ENCODE data around the gene TNN. TPM values are rescaled to one million over a fixed set of nuclear protein-coding genes. Genes with fewer than 3 reads are reported as not detected.

The TNN gene
- total RNA-seq, 1 donor from 2014 or later: 0.47 TPM

DNA sequence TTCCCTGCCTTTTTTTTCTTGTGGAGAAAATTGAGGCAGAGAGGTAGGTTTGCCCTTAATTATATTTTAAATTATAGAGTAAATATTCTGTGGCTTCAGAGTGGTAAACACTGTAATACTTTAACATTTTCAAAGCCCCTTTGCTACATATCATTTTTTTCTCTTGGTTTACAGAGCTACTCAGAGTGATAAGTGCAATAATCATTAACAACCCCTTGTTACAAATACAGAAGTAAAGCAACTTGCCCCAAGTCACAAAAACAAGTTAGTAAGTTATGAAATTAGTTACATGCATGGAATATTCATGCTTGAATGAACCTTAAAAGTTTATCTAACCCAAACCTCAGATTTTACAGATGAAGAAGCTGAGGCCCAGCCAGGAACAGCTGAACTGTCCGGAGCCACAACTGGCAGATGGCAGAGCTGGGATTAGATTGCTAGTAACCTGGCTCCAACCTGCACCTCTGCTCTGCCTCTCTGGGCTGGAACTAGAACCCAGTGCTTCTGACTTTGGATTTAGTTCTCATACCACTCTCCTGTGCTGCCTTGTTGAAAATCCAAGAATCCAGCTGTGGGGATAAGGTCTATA lies 48.7 kb downstream of the TNN start:
- no peak for DNase-seq

DNA sequence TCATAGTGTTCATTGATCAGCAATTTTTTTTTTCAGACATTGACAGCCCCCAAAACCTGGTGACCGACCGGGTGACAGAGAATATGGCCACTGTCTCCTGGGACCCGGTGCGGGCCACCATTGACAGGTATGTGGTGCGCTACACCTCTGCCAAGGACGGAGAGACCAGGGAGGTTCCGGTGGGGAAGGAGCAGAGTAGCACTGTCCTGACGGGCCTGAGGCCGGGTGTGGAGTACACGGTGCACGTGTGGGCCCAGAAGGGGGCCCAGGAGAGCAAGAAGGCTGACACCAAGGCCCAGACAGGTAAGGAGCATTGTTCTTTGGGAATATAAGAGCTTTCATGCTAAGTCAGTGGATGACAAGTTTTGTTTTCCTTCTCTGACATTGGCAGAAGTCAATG lies 49.3 kb downstream of the TNN start:
- DNase-seq: no peak

- no peak for DNase-seq
Measured at GRCh38 chr1:175118375-175119367, 51.0 kb downstream of the TNN start.

GRCh38 chr1:175120511-175120910 lies 52.9 kb downstream of the TNN start:
- no peak for DNase-seq

- DNase-seq: no peak
Measured at GRCh38 chr1:175124861-175125260, 57.2 kb downstream of the TNN start.

- DNase-seq: no peak
Measured at GRCh38 chr1:175126347-175126746, 58.7 kb downstream of the TNN start.

GRCh38 chr1:175127565-175127964 lies 59.9 kb downstream of the TNN start:
- DNase-seq: no peak

DNA sequence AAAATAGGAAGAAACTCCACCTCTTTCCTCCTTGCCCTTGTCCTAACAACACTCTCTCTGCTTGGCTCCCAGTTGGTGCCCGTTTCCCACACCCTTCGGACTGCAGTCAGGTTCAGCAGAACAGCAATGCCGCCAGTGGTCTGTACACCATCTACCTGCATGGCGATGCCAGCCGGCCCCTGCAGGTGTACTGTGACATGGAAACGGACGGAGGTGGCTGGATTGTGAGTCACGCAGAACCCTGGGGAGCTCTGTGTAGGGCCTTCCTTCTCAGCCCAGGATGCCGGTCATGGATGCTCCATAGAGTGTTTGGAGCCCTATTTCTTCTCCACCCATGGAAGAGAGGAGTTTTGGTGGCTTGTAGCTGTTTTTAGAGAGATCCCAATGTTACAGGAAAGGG lies 60.9 kb downstream of the TNN start:
- no peak for DNase-seq

DNA sequence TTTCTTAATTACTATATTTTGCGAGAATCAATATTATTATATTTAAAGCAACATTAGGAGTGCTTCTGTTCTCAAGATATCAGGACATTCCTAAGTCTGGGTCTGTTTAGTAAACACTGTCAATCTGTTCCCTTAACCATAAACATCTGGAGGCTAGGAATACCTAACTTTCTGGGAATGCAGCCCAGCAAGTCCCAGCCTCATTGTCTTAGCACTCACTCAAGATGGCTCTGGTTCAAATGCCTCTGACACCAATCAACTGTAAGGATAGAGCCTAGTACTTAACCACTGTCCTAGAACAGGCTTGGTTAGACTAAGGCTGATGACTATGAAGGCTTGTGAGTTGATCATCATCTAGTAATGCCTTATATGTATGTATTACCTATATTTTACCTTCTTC lies 61.5 kb downstream of the TNN start:
- no peak for DNase-seq

- no peak for DNase-seq
Measured at GRCh38 chr1:175129644-175129996, 62.0 kb downstream of the TNN start.

- DNase-seq: no peak
Measured at GRCh38 chr1:175129997-175130648, 62.5 kb downstream of the TNN start.

GRCh38 chr1:175130649-175131045 lies 63.0 kb downstream of the TNN start:
- DNase-seq: no peak

GRCh38 chr1:175131095-175131494 lies 63.5 kb downstream of the TNN start:
- DNase-seq: no peak

GRCh38 chr1:175132436-175132835 lies 64.8 kb downstream of the TNN start:
- DNase-seq: no peak

GRCh38 chr1:175133673-175134435 lies 66.2 kb downstream of the TNN start:
- DNase-seq: peak; percentile 9

DNA sequence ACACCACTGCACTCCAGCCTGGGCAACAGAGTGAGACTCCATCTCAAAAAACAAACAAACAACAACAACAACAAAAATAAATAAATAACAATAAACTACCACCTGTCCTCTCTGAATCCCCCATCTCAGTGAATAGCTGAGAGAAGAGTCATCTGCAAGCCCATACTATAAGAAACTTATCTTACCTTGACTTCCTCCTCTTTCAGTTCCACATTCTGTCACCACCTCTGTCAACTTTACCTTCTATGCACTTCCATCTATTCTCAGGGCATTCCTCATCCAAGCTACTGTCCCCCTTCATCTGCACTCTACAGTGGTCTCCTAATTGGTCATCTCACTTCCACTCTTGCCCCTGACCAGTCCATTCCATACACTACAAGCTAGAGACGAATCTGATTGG lies 66.9 kb downstream of the TNN start:
- no peak for DNase-seq

GRCh38 chr1:175136246-175136645 lies 68.6 kb downstream of the TNN start:
- no peak for DNase-seq

- no peak for DNase-seq
Measured at GRCh38 chr1:175137369-175137768, 69.7 kb downstream of the TNN start.

DNA sequence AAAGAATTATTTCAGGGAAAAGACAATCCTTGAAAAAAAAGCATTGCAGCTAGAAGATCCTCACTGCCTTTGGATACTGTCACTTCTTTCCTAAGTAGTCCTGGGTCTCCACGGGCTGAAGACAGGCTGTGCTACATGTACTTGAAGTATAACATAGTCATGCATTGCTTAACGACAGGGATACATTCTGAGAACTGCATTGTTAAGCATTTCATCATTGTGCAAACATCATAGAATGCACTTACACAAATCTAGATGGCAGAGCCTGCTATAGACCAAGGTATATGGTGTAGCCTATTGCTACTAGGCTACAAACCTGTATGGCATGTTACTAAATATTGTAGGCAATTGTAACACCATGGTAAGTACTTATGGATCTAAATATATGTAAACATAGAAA lies 70.9 kb downstream of the TNN start:
- no peak for DNase-seq

GRCh38 chr1:175145899-175146528 lies 78.4 kb downstream of the TNN start:
- no peak for DNase-seq

DNA sequence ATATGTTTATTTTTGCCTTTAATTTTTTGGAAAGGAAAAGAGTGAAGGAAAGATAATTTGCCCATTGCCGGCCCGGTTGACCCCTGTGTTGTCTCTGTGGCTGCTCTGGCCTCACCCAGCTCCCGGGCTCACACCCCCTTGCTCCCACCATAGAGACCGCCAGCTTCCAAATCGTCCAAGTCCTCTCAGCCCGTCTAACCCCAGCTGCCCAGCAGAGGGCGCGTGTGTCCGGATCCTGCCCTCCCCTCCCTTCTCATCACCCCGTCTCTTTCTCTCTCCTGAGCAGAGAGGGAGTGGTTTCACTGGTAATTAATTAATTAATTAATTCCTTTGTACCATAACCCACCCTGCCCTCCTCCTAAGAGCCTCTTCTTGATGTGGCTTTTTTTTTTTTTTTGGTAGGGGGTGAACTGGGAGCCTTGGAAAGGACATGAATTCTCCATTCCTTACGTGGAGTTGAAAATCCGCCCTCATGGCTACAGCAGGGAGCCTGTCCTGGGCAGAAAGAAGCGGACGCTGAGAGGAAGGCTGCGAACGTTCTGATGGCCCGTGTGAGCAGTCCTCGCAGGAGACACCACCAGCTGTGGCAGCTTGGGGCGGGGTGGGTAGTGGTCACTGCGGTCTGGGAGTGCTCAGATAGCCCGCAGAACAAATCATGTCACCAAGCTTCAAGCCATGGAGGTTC lies 79.0 kb downstream of the TNN start:
- peak; percentile 8 for DNase-seq

DNA sequence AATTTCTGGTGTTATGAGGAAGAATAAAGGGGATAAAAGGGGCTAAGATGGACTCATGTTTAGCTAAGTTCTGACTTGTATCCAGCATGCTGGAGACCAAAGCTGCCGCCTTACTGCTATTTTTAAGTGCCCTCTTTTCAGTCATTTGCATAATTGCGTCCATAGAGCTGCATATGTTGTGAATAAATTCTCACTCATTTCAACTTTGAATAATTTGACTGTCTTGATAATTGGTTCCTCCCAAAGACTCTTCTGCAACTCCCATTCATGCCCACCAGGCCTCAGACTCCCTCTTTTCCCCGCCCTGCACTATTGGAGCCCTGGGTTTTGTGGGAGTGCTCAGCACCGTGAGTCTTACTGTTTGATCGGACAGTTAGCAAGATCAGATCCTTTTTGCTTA lies 79.9 kb downstream of the TNN start:
- DNase-seq: no peak

Measured in occipital lobe (tissue), 2 donors.